ENCODE results near the gene RAB22A.
"Not testable (repeated sequence)": the region's sequence is repeated elsewhere in the genome, so short reads cannot be mapped to it uniquely, and the experiment has no call there.

Gene RAB22A

DNA sequence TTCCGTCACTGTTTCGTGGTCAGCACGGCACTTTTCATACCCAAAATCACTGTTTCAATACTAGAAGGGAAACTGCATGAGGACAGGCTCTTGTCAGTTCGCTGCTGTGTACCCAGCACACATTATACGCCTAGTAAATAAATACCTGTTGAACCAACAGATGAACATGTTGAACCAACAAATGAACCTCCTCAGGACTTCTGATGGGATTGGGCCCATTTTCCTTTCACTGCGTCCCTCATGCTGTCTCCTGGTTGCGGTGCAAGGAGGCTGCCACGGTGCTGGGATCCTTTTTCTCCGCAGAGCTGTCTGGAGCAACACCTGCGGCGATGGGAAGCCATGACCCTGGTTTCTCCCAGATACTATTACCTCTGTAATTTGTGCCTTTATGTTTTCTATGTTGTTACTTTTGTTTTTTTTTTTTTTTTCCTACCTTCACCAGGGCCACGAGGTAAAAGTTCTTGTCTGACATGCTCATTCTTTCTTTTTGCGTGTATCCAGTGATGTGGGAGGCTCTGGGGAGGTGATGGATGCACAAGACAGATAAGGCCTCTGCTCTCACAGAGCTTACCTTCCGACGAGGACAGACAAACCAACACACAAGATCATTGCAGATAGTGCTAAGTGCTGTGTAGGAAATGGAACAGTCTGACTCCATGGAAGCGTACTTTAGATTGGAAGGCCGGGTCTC is 80.6 kb downstream of the RAB22A start:
- no peak for DNase-seq

DNA sequence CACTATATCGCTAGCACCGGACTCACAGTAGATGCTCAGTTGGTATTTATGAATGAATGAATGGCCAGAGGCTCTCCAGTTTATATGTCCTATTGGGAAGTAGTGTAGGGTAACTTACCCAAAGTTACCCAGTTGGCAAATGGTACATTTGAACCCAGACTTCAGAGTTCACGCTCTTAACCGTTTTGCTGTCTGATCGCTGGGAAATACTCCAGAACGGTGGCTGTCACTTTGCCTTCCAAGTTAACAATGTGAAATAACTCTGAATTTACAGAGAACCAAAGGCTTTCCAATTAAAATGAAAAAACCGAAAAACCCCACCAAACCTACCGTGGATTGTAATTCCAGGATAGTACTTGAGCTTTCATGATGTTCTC is 81.1 kb downstream of the RAB22A start:
- DNase-seq: no peak

DNA sequence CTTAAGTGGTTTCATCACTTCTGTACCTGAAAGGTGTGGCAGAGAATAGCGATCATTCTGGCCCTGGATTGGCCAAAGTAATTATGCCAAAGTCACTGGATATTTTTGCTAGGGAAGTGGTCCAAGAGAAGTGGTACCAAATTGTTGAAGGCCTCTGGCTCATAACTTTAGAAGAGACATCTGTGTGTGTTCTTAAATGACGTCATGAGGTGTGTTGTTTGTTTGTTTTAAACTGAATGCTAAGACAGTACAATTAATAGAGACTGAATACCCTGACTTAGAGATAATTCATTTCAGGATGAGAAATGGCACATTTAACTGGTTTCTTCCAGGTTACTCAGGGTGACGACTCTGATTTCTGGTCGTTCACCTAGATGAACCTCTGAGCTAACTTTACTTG is 82.8 kb downstream of the RAB22A start:
- DNase-seq: no peak

DNA sequence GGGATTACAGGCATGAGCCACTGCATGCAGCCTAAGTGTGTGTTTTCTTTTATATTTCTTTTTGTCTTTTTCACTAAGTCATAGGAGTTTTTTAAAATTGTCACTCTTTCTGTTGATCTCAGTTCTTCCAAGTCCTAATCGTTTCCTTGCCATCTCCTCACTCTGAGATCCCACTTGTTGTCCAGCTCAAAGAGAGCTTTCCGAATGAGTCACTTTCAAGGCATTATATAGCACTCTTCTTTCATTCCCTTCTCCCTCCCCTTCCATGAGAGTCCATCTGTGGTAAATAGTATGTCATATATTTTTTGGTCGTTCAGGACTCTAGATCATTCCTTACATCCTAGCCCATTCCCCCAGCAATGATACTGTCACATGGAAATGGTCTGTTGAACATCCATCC is 83.8 kb downstream of the RAB22A start:
- DNase-seq: no peak

DNA sequence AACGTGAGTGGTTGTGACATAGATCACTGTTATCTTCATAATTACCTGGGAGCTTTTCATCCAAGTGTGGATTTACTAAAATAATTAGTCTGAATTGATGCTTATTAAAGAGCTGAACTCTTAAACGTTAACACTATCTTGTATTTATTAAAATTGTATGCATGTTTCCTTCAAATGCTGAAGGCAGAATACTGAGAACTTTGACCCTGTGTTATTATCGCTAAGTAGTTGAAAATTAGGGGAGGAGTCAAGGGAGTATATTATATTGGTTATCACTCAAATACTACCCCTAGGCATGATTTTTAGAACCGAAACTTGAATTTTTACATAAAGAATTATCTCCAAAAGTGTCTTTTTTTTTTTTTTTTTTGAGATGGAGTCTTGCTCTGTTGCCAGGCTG is 85.3 kb downstream of the RAB22A start:
- no peak for DNase-seq

DNA sequence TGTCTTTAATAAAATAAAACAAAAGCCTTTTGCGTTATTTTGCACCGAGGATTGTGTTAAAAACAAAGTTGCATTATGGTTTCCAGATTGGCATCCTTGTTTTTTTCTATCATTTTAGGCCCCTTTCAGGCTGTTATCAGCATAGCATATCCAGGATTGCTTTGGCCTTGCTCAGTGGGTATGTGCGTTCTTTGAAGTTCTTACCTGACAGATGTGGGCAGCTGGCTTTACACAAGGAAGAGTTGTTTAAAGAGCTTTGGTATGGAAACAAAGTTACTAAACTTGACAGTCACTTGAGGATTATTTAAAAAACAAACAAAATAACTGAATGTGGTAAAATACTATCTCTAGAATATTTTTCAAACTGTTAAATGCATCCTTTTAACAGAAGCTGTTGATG is 86.1 kb downstream of the RAB22A start:
- DNase-seq: no peak

DNA sequence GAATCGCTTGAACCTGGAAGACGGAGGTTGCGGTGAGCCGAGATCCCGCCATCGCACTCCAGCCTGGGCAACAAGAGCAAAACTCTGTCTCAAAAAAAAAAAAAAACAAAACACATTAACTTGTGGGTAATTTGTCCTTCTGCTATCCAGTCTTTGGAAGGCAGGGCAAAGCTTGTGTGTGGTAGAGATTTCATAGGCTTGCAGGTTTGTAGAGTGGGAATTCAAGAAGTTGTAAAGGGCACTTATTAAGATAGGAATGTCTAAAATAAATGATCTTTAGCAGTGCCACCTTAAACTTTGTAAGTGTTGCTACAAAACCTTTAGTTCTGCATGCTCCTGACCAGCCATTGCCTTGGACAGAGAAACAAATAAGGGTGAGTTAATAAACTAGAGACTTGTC is 87.9 kb downstream of the RAB22A start:
- no peak for DNase-seq

DNA sequence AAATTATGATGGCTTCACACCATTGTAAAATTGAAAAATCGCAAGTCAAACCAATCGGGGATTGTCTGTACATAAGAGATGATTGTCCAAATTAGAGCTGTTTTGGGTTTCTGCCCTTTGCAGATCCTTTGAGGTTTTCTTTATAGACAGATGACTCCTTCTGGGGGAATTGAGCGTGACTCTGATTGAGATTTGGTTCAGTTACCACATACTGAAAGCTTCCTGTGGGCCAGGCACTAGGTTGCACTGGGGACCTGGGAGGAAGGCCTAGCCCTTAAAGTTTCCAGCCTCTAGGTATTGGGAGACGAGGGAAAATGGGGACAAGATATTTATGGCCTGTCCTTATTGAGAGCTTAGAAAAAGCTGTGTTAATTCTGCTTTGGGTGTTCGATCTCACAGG is 88.7 kb downstream of the RAB22A start:
- no peak for DNase-seq

DNA sequence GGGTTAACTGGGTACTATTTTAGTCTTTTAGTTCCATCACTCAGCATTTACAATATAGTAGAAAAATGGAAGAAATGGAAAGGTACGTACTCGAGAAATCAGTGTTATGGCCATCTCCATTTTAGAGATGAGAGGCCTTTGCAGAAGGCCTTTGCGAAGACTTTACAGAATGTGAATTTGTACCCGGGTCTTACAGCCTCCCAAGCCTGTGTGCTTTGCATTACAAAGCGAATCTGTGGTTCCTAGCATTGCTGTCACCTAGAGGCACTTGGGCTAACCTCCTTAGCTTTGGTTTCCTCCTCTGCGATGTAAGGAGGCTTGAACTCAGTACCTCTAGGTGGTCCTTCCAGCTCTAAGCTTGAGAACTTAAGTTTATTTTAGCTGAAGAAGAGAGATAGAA is 90.4 kb downstream of the RAB22A start:
- DNase-seq: no peak

DNA sequence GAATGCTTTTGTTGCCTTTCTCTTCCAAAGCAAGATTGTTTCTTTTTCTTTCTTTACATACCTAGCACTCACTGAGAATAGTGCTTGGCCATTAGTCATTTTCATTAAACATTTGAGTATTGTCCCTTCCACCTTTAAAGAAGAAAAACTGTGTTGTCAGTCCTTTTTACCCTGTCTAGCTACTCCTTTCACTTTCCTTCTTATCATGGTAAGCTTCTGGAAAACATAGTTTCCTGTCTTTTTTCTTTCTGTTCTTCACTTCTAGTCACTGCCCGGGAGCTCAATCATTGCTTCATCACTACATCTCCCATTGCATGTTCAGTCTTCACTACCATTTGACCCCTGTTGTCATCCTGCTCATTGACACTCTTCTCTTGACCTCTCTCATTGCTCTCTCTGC is 91.6 kb downstream of the RAB22A start:
- DNase-seq: no peak

DNA sequence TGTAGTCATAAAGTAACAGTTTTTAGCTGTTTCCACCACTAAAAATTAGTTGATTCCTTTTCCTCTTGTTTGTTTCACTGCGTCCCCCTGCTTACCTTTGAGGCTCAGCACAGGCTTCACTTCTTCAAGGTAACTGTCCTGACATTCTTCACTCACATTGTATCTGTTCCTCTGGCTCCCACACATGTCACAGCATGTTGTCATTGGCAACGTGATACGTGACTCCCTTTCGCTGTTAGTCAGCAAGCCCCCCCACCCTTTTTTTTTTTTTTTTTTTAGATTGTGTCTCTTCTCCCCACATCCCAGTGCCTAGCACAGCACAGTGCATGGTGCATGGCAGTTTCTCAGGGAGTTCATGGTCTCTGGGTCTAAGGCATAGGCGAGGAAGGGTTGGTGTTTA is 92.8 kb downstream of the RAB22A start:
- DNase-seq: no peak

DNA sequence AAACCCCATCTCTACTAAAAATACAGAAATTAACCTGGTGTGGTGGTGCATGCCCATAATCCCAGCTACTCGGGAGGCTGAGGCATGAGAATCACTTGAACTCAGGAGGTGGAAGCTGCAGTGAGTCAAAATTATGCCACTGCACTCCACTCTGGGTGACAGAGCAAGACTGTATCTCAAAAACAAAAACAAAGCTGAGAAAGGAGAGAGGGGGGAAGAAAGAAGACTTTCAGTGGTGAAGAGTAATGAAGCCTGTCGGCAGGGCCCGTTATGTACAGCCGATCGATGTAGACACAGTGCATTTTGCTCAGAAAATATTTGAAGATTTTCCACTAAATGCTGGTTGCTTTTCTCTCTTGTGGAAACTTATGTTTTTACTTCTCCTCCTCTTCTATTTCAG is 93.3 kb downstream of the RAB22A start:
- no peak for DNase-seq

DNA sequence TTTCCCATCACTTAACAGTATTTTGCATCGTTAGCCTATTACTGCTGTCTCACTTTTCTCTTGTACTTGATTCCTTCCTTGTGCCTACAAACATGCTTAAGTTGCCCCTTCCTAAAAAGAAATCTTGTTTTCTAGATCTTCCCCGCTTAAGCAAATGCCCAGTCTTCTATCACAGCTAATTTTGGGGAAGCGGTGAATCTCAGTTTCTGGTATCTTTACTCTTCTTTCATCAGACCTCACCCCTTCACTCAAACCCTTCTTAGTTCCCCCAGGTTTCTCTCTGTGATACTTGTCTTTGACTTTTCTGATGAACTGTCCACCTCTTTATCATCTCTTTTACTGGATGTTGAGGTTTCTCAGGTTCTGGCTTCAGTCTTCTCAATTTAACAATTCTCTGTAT is 93.8 kb downstream of the RAB22A start:
- no peak for DNase-seq

DNA sequence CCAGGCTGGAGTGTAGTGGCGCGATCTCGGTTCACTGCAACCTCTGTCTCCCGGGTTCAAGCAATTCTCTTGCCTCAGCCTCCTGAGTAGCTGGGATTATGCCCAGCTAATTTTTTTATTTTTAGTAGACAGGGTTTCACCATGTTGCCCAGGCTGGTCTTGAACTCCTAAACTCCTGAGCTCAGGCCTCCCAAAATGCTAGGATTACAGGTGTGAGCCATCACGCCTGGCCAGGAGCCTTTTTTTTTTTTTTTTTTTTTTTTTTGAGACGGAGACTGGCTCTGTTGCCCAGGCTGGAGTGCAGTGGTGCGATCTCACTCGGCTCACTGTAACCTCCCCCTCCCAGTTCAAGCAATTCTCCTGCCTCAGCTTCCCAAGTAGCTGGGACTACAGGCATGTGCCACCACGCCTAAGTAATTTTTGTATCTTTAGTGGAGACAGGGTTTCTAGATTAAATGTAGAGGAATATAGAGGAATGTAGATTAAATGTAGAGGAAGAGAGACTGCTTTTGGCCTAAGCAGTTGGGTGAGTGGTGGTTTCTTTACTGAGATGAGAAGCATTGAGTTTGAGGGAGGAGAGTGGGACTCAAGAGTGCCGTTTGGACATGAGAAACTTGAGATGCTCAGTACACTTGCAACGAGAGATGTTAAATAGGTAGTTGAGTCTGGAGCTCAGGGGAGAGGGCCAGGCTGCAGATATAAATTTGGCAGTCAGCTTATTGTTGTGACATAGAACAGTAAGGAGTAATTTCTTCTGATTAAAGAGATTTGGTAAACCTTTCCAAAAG is 96.2 kb downstream of the RAB22A start:
- no peak for DNase-seq

DNA sequence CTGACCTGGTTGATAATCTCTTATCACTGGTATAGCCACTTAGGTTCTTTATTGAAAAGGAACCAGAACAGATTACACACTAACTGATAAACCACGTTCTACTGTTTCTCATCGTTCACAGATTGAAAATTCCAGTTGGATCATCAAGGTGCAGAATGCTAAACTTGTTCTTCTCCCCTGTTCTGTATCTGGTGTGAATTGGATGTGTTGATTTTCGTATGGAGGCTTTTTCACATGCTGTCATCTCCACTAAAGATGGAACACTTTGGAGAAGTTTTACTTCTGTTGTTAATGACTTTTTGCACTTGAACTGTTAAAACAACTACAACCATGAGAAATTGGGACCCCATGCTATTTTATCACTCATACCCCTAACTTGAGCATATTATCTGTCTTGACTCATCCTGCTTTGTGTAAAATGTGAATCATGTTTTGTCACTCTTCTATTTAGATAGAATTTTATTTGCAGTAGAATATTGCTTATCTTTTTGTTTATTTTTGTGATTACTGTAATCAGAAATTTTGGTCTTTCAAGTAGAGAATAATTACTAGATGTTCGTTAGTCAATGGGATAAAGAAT is 97.0 kb downstream of the RAB22A start:
- DNase-seq: no peak

DNA sequence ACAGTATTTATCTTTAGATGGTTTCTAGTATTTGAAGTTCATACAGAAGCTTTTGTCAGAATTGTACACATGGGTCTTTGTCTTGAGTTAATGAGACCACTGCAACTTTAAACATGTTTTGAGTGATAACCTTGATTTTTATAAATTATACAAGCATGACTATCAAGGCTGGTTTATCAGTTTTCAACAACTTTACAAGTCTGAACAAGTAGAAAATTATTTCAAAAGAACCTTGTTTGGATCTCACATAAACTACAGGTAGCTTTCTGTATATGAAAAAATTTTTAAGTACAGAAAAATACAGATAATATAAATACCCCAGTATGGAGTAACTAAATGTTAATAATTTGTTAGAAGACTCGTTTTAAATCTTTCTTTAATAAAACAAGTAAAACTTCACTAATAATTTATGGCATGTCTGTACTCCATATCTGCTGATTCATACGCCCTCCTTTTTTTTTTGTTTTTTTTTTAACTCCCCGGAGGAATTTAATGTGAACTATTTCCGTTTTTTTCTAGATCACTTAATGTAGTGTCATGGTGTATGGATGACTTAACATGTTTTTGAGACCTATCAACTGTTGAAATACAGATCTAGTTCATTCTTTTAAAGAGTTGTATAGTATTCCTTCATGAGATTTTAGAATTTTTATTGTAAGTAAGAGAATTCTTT is 97.8 kb downstream of the RAB22A start:
- DNase-seq: no peak

DNA sequence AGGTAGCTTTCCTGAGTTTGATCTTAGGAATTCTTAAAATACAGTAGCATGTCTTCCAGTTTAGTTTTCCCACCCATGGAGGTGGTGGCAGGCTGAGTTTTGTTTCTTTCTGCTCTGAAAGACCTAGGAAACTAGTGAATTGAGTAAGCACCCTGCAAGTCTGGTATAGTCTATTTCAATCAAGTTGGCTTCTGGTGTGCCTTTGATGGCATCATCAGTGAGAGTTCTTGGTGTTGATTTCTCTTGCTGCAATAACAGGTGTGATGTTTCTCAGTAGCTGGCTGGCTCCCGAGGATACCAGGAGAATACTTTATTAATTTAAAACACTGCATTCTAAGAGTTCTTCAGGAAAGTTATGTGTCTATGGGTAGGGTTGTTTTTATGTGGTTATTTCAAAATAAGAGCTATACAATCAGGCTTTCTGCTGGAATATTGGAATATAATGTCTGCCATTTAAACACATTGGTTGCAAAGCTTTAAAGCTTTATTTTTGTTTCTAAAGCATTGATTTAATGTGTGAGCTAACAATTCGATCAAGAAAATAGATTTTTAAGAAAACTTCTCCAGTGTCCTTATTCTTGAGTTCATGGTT is 98.5 kb downstream of the RAB22A start:
- DNase-seq: no peak

DNA sequence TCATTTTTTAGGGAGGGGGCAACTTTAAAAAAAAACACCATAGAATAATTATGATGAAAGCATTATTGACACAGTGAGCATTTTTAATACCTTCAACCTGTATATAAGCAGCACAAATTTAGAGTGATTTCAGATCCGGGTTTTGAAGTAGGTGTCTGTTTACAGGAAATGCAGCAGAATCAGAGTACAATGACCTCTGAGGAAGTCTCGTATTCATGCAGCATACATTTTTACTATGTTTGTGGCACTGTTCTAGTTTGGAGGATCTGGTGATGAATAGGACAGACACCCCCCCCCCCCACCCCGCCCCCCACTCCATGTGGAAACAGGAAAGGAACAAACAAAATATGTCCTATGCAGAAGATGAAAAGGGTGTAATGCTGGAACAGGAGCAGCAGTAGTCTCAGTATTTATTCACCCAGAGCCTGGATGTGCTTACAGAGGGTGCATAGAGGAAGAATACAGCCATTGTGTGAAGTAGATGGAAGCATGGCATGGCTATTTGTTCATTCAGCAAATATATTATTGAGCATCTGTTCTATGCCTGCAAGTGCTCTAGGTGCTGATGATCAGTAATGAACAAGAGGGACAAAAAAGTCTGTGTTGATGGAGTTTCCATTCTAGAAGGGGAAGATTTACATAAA is 99.2 kb downstream of the RAB22A start:
- no peak for DNase-seq

DNA sequence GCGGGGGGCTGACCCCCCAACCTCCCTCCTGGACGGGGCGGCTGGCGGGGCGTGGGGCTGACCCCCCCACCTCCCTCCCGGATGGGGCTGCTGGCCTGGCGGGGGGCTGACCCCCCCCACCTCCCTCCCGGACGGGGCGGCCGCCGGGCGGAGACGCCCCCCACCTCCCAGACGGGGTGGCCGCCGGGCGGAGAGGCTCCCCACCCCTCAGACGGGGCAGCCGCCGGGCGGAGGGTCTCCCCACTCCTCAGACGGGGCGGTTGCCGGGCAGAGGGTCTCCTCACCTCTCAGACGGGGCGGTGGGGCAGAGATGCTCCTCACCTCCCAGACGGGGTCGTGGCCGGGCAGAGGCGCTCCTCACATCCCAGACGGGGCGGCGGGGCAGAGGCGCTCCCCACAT is 104.7 kb downstream of the RAB22A start:
- DNase-seq: not testable (repeated sequence)

DNA sequence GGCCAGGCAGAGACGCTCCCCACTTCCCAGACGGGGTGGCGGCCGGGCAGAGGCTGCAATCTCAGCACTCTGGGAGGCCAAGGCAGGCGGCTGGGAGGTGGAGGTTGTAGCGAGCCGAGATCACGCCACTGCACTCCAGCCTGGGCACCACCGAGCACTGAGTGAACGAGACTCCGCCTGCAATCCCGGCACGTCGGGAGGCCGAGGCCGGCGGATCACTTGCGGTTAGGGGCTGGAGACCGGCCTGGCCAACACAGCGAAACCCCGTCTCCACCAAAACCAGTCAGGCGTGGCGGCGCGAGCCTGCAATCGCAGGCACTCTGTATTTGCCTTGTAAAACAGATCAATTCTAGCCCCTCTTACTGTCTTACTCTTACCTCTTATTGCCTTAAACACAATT is 105.3 kb downstream of the RAB22A start:
- DNase-seq: not testable (repeated sequence)

DNA sequence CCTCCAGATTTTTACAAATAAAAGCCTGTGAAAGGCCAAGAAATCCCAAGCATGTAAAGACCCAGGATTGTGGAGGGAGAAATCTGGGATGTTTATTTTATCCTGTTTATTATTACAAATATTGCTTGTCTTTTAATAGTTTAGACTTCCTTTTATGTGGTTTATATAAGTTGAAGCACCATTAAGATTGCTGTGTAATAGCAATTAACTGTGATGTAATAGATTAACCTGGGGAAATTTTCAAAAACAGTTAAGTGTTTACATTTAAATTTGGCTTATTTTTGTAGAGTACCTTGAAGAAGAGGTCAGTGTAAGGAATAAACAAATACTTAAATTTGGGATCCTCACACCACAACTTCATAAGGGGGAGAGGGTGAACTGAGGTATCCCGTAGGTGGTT is 106.5 kb downstream of the RAB22A start:
- no peak for DNase-seq

DNA sequence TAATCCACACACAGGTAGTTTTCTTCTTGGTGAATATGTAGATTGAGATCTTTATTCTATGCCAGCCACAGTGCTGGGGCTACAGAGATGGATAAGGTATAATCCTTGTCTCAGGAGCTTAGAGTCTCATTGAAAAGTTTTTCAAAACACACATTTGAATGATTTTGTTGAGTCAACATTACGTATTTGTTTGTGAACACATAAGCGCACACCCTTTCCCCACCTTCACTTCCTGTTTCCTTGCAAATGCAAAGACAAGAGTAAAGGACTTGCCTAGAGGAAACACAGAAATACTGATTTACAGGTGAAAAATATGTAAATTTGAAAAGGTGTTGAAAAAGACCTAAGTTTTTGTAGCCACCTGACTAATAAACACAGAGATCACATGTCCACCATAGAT is 107.3 kb downstream of the RAB22A start:
- no peak for DNase-seq
